ENCODE results near the gene KLRC3.

DNA sequence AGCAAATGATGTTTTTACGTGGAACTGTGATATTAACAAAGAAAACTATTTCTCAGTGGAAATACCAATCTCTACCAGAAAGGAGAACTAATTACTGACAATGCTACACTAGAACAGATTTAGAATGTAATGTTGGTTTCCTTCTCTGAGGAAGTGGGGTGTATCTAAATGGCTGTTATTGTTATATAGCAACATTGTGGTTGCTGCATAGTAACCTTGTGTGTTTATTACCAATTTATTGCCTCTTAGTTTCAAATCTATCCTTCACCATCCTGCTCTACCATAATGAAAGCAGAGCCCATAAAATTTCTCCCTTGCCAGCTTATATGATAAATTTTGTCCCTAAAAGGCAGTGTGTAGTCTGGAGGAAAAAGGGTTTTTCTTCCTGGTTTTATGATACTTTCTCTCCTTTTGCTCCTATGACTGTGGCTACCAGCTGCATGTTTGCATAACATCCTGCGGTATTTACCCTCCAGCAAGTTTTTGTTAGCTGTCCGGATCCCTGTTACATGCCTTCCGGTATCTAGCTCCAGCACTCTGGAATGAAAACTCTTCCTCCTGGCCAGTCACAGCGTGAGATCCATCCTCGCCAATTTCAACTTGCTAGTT lies 24.9 kb downstream of the KLRC3 start:
- TF ChIP-seq, protein P1, sequence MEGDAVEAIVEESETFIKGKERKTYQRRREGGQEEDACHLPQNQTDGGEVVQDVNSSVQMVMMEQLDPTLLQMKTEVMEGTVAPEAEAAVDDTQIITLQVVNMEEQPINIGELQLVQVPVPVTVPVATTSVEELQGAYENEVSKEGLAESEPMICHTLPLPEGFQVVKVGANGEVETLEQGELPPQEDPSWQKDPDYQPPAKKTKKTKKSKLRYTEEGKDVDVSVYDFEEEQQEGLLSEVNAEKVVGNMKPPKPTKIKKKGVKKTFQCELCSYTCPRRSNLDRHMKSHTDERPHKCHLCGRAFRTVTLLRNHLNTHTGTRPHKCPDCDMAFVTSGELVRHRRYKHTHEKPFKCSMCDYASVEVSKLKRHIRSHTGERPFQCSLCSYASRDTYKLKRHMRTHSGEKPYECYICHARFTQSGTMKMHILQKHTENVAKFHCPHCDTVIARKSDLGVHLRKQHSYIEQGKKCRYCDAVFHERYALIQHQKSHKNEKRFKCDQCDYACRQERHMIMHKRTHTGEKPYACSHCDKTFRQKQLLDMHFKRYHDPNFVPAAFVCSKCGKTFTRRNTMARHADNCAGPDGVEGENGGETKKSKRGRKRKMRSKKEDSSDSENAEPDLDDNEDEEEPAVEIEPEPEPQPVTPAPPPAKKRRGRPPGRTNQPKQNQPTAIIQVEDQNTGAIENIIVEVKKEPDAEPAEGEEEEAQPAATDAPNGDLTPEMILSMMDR (IDR thresholded peaks at IDR 0.05), result no peak
- TF ChIP-seq POLR2A (IDR thresholded peaks at IDR 0.05), result no peak

All from right lobe of liver (tissue), 4 donors.